Activated naive CD4-positive, alpha-beta T cell treated with anti-CD3 and anti-CD28 coated beads, Interleukin-2, amount 10 ng/mL, durations not matched to agents 7 days and 5 days (primary cell): Measurements from ENCODE around the gene NRL.
A peak's percentile ranks its signal among the peaks of the same experiment; 100 is the strongest.

ENCODE experiments used
- CTCF ChIA-PET: fragments of 350-600 bp; sonication (Branson Sonifier 250); formaldehyde crosslinking; loops from one replicate; lab custom pipeline; 2021; ENCODE audit warnings: antibody characterized with exemption; lab: Charles Lee
- DNase-seq: peaks from one replicate; pipeline ENCODE4 v3.0.0-alpha.2; 2020
- H3K27ac Mint-ChIP-seq: one replicate; pipeline ENCODE4 v1.8.0; 2021; ENCODE audit warnings: mild to moderate bottlenecking, moderate library complexity, mixed read lengths
- H3K27me3 Mint-ChIP-seq: one replicate; pipeline ENCODE4 v1.8.0; 2021; ENCODE audit warnings: mild to moderate bottlenecking, mixed read lengths
- H3K36me3 Mint-ChIP-seq: one replicate; pipeline ENCODE4 v1.8.0; 2021; ENCODE audit warnings: mixed read lengths
- H3K4me1 Mint-ChIP-seq: one replicate; pipeline ENCODE4 v1.8.0; 2021; ENCODE audit warnings: mixed read lengths
- H3K4me3 Mint-ChIP-seq: one replicate; pipeline ENCODE4 v1.8.0; 2021; ENCODE audit warnings: mild to moderate bottlenecking, moderate library complexity, mixed read lengths
- H3K9me3 Mint-ChIP-seq: one replicate; pipeline ENCODE4 v1.8.0; 2021; ENCODE audit warnings: mixed read lengths

NRL gene

DNA sequence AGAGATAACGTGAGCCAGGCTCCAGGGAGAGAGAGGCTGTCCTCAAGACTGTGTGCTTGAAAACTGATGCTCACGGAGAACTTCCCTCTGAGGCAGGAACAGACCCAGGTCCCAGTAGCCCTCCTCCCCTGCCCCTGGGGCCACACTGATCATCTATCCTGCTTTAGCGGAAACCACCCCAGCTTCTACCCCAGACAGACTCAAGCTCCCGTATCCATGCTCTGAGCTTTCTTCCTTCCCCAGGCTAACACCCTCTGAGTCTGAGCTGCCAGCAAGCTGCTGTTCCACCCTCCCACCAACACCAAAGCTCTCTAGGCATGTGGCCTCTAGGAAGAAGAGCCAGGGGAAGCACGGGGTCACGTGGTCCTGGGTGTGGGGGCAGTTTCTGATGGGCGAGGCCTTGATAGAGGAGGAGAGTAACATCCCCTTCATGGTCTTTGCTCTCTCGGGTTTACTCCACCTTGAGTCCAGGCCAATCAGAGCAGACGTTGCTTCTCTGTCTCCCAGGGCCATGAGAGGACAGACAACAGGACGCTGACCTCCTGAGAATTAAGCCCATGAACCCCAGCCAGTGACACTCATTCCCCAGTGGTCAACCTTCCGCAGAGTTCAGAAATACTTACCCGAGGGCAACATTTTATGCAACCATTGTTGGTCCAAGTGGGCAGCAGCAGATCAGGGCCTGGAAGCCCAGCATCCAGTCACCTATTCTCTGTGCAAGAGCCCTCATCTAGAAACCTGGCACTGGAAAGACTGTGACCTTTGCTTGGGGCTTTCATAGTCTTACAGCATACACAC is 19.3 kb downstream of the NRL start:
- peak overlapping the region; percentile 92 for H3K4me3 Mint-ChIP-seq
- H3K27ac Mint-ChIP-seq, result peak overlapping the region; percentile 92
- H3K27me3 Mint-ChIP-seq, result no peaks in the 10 kb centered on the region
- peak; percentile 65 for DNase-seq
- peaks cover 33% of the 10 kb centered on the region for H3K36me3 Mint-ChIP-seq
- no peaks in the 10 kb centered on the region for H3K9me3 Mint-ChIP-seq
- CTCF ChIA-PET, result interaction anchor here (0.7 to 11.8 kb wide), 6 partner anchors 12 to 48 kb away, joined by 3 to 240 read pairs (median 56); partner anchors contain the start of genes CPNE6, DCAF11 and NRL
- H3K4me1 Mint-ChIP-seq, result peaks cover 35% of the 10 kb centered on the region

GRCh38 chr14:24094841-24095270 is 19.9 kb downstream of the NRL start:
- CTCF ChIA-PET, result interaction anchor here (0.7 to 11.8 kb wide), 6 partner anchors 12 to 48 kb away, joined by 3 to 240 read pairs (median 56); partner anchors contain the start of genes CPNE6, DCAF11 and NRL
- peaks cover 28% of the 10 kb centered on the region for H3K36me3 Mint-ChIP-seq
- H3K4me3 Mint-ChIP-seq, result peak overlapping the region; percentile 92
- no peak for DNase-seq
- no peaks in the 10 kb centered on the region for H3K9me3 Mint-ChIP-seq
- H3K27me3 Mint-ChIP-seq, result no peaks in the 10 kb centered on the region
- peaks cover 37% of the 10 kb centered on the region for H3K4me1 Mint-ChIP-seq
- H3K27ac Mint-ChIP-seq, result peak overlapping the region; percentile 92

GRCh38 chr14:24093901-24094840 is 20.6 kb downstream of the NRL start, which contains the start of gene PCK2:
Gene PCK2 (plus strand): TSS chr14:24094311. CDS start chr14:24094406, 95 bp downstream.
- H3K9me3 Mint-ChIP-seq, result no peaks in the 10 kb centered on the region
- peaks cover 39% of the 10 kb centered on the region for H3K4me1 Mint-ChIP-seq
- peak within 1 kb of the TSS; percentile 92 for H3K27ac Mint-ChIP-seq
- DNase-seq, result peak; percentile 86
- no peaks in the 10 kb centered on the region for H3K27me3 Mint-ChIP-seq
- peaks cover 22% of the 10 kb centered on the region for H3K36me3 Mint-ChIP-seq
- H3K4me3 Mint-ChIP-seq, result peak within 1 kb of the TSS; percentile 92
- CTCF ChIA-PET, result interaction anchor here (0.8 to 11.8 kb wide), 6 partner anchors 13 to 47 kb away, joined by 3 to 240 read pairs (median 56); partner anchors contain the start of genes CPNE6, DCAF11, EMC9 and NRL

GRCh38 chr14:24093207-24093900 is 21.4 kb downstream of the NRL start:
- CTCF ChIA-PET, result interaction anchor here (0.6 to 11.8 kb wide), 7 partner anchors 14 to 315 kb away, joined by 3 to 240 read pairs (median 6); partner anchors contain the start of genes CPNE6, EMC9, IRF9 and TM9SF1
- H3K27ac Mint-ChIP-seq, result peak overlapping the region; percentile 92
- H3K36me3 Mint-ChIP-seq, result peaks cover 18% of the 10 kb centered on the region
- H3K4me3 Mint-ChIP-seq, result peak overlapping the region; percentile 92
- H3K4me1 Mint-ChIP-seq, result peaks cover 39% of the 10 kb centered on the region
- H3K9me3 Mint-ChIP-seq, result no peaks in the 10 kb centered on the region
- DNase-seq, result no peak
- no peaks in the 10 kb centered on the region for H3K27me3 Mint-ChIP-seq

DNA sequence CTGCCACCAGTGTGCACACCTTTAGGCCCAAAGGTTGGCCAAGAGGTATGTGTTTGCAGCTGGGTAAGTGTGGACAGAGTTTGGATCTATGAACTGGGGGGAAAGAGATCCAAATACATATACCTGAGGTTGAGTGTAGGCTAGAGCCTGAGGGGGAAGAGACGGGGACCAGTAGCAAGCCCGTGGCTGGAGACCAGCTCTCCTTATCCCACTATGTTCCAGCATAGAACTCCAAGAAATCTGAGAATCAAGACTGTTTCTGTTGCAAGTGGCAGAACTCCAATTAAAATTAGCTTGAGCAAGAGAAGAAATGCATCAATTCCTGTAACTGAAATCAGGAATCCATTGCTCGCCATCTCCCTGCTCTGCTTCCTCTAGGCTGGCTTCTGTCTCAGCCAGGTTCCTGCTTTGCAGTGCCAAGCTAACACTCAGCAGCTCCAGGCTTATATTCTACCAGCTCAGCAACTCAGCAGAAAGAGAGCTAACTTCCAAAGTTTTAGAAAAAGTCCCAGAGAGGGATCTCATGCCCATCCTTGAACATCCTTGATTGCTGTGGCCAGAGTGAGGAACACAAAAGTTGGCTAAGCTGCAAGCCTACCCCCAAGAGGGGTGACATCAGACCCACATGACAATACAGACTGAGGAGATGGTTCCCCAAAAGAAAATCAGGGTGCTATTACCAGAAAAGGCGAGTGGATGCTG is 22.1 kb downstream of the NRL start:
- Mint-ChIP-seq H3K36me3 (peaks cover 16% of the 10 kb centered on the region), H3K9me3 (no peaks in the 10 kb centered on the region), H3K27ac (peak overlapping the region; percentile 92), H3K27me3 (no peaks in the 10 kb centered on the region), H3K4me1 (peaks cover 39% of the 10 kb centered on the region), H3K4me3 (peak overlapping the region; percentile 92)
- CTCF ChIA-PET, result interaction anchor here (0.5 to 11.8 kb wide), 9 partner anchors 15 to 316 kb away, joined by 3 to 240 read pairs (median 6); partner anchors contain the start of genes CPNE6, IRF9 and TM9SF1
- DNase-seq, result no peak

- CTCF ChIA-PET, result interaction anchor here (0.5 to 11.8 kb wide), 9 partner anchors 9 to 289 kb away, joined by 3 to 240 read pairs (median 14); partner anchors contain the start of genes CPNE6, IRF9 and TM9SF1
- H3K4me1 Mint-ChIP-seq, result peaks cover 39% of the 10 kb centered on the region
- no peaks in the 10 kb centered on the region for H3K9me3 Mint-ChIP-seq
- no peak overlapping the region for H3K27ac Mint-ChIP-seq
- H3K36me3 Mint-ChIP-seq, result peaks cover 16% of the 10 kb centered on the region
- H3K27me3 Mint-ChIP-seq, result no peaks in the 10 kb centered on the region
- H3K4me3 Mint-ChIP-seq, result no peak overlapping the region
- no peak for DNase-seq
Observed at GRCh38 chr14:24092110-24092504, 22.6 kb downstream of the NRL start.

DNA sequence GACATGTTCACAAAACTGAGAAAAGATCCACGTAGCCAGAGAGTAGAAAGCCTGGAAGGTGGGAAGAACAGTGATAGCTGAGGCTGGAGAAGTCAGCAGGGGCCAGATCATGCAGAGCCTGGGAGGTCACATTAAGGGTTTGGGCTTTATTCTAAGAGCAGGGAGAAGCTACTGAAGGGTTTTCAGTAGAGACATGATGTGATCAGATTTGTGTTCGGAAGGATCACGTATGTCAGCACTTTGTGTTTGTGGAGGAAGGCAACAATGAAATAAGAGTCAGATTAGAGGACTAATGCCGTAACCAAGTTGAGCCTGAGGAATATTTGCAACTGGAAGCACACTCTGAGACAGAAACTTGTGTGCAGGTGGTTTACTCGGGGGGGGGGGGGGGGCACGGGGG is 24.9 kb downstream of the NRL start:
- CTCF ChIA-PET, result interaction anchor here (0.8 to 11.8 kb wide), 11 partner anchors 12 to 76 kb away, joined by 3 to 240 read pairs (median 6); partner anchors contain the start of genes CPNE6, IRF9 and PSME1
- Mint-ChIP-seq H3K4me3 (no peak overlapping the region), H3K36me3 (peaks cover 2% of the 10 kb centered on the region), H3K9me3 (no peaks in the 10 kb centered on the region), H3K27me3 (peaks cover 4% of the 10 kb centered on the region), H3K4me1 (peaks cover 24% of the 10 kb centered on the region), H3K27ac (no peak overlapping the region)
- no peak for DNase-seq

DNA sequence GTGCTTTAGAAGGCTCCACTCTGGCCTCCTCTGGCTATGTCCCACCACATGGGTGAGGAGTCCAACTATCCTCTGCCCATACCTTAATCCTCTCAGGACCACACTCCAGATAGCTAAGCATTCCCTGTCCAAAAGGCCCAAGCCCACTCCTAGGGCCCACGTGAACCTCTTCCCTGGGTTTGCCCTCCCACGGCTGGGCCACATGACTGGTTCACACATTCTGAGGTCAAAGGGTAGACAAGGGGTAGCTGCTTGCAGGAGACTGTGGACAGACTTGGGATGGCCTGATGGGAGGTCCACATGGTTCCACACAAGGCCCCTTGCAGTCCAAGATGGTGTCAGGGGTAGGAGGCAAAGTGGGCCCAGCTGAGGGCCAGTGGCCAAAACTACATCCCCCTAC is 26.7 kb downstream of the NRL start:
- no peaks in the 10 kb centered on the region for H3K36me3 Mint-ChIP-seq
- H3K4me3 Mint-ChIP-seq, result no peak overlapping the region
- H3K9me3 Mint-ChIP-seq, result no peaks in the 10 kb centered on the region
- CTCF ChIA-PET, result interaction anchor here (1.0 to 11.8 kb wide), 3 partner anchors 15 to 31 kb away, joined by 3 to 187 read pairs (median 18); no protein-coding TSS in a partner anchor
- DNase-seq, result no peak
- peaks cover 16% of the 10 kb centered on the region for H3K27me3 Mint-ChIP-seq
- no peak overlapping the region for H3K27ac Mint-ChIP-seq
- peaks cover 16% of the 10 kb centered on the region for H3K4me1 Mint-ChIP-seq

- Mint-ChIP-seq H3K27ac (no peak overlapping the region), H3K36me3 (no peaks in the 10 kb centered on the region), H3K9me3 (no peaks in the 10 kb centered on the region), H3K4me1 (peaks cover 11% of the 10 kb centered on the region), H3K4me3 (no peak overlapping the region), H3K27me3 (peaks cover 27% of the 10 kb centered on the region)
- CTCF ChIA-PET, result interaction anchor here (1.2 to 3.1 kb wide), 3 partner anchors 21 to 29 kb away, joined by 3 to 25 read pairs (median 6); no protein-coding TSS in a partner anchor
- DNase-seq, result no peak
Observed at GRCh38 chr14:24087004-24087403, 27.7 kb downstream of the NRL start.

DNA sequence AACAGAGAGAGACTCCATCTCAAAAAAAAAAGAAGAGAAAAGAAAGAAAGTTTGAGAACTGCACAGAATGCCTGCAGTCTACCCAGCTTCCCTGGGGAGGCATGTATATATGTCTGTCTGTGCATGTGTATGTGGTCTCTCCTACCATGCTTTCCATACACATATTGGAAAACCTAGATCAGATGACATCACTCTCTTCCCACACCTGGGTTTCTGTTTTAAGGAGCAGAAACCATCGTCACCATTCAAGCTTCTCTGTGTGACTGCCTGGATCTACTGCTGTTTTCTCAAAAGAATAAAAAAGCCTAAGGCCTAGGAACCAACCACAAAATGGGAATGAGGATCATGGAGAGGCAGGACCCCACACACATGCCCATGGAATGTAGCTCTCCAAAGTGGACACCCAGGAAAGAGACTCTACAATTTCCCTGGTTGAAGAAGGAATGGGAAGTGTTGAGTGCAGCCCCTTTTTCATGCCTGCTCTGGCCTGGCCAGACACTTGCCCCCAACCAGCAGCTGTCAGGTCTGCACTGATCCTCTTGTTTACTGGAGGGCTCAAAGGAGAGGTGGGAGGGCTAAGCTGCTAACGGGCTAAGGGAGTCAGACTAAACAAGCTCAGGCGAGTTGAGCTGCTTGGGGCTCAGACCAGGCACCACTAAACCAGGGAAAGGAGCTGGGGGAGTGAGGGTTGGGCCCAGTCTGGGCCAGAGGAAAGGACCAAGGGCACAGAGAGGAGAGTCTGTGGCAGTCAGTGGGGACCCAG is 28.4 kb downstream of the NRL start:
- no peak for DNase-seq
- Mint-ChIP-seq H3K27ac (no peak overlapping the region), H3K4me3 (no peak overlapping the region), H3K27me3 (peaks cover 33% of the 10 kb centered on the region), H3K9me3 (no peaks in the 10 kb centered on the region), H3K4me1 (peaks cover 15% of the 10 kb centered on the region), H3K36me3 (no peaks in the 10 kb centered on the region)
- CTCF ChIA-PET, result interaction anchor here (1.0 to 3.1 kb wide), 4 partner anchors 11 to 28 kb away, joined by 3 to 25 read pairs (median 4); no protein-coding TSS in a partner anchor

DNA sequence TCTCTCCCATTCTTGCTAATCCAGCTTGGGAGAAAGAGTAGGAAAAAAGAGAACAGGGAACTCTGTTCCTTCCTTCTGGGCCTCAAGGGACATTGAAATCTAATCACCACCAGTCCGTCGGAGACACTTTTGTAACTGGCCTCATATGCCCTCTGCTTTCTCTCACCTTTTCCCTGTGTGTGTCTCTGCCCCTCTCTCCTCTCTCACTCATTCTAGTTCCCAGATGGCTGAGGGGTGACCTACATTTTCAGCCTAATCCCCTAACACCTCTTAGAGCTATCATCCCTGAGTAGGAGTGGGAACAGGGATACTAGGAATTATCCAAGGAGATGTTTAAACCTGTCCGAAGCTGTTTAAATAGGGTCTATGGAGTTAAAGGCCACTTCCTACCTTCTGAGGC is 29.5 kb downstream of the NRL start:
- H3K4me3 Mint-ChIP-seq, result no peak overlapping the region
- H3K36me3 Mint-ChIP-seq, result no peaks in the 10 kb centered on the region
- H3K9me3 Mint-ChIP-seq, result no peaks in the 10 kb centered on the region
- DNase-seq, result no peak
- no peak overlapping the region for H3K27ac Mint-ChIP-seq
- peaks cover 39% of the 10 kb centered on the region for H3K27me3 Mint-ChIP-seq
- CTCF ChIA-PET, result interaction anchor here (1.9 to 3.1 kb wide), 2 partner anchors 23 to 27 kb away, joined by 7 to 25 read pairs; no protein-coding TSS in a partner anchor
- peaks cover 18% of the 10 kb centered on the region for H3K4me1 Mint-ChIP-seq

DNA sequence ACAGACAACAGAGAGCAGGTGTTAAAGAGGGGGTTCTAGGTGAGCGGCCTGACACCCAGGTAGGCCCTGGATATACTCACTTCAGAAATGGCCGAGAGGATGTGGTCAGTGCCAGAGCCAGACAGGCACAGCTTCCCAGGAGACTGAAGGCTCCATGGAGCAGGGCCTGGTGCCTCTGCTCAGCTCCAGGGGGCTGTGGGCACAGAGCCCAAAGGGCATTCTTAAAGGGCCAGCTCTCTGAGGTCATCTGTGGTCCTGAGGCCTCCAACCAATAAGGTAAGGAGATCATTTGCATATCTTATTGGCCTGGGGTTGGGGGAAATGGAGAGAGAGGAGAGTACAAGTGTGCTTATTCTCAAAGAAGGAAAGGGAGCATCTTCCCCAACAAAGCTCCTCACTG is 30.3 kb downstream of the NRL start:
- Mint-ChIP-seq H3K4me3 (no peak overlapping the region), H3K9me3 (no peaks in the 10 kb centered on the region), H3K27ac (no peak overlapping the region), H3K36me3 (no peaks in the 10 kb centered on the region), H3K4me1 (peaks cover 20% of the 10 kb centered on the region), H3K27me3 (peaks cover 46% of the 10 kb centered on the region)
- DNase-seq, result no peak
- CTCF ChIA-PET, result interaction anchor here (0.9 to 3.1 kb wide), 3 partner anchors 18 to 26 kb away, joined by 3 to 25 read pairs (median 7); no protein-coding TSS in a partner anchor
